ENCODE measurements around the gene ERCC2.
"Not testable (repeated sequence)": the region's sequence is repeated elsewhere in the genome, so short reads cannot be mapped to it uniquely, and the experiment has no call there.

Gene ERCC2

DNA sequence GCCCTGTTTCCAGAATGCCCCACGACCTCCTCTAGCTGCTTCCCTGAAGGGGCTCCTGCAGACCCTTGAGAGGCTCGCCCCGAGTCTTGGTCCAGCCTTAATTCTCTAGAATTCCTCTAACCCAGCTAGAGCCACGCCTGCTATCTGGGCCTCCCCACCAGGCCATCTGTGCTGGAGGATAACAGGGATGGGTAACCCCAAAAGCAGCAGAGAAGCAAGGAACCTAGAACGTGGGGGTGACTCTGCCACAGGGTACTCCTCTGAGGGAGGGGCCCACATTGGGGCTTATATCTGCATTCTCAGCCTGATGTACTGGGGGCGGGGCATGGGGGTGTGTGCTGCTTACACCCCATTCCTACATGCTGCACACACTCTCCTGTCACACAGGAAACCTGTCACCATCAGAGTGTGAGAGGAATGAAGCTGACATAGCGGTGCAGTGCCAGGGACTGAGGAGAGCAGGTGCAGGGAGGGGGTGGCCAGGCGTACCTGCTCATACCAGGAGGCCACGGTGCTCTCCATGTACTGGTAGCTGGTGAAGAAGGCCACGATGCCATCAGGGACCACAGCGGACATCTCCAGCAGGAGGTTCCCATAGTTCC, 16.0 kb downstream of the ERCC2 start:
- DNase-seq (ENCODE audit: low read depth, low spot score), result no peak

DNA sequence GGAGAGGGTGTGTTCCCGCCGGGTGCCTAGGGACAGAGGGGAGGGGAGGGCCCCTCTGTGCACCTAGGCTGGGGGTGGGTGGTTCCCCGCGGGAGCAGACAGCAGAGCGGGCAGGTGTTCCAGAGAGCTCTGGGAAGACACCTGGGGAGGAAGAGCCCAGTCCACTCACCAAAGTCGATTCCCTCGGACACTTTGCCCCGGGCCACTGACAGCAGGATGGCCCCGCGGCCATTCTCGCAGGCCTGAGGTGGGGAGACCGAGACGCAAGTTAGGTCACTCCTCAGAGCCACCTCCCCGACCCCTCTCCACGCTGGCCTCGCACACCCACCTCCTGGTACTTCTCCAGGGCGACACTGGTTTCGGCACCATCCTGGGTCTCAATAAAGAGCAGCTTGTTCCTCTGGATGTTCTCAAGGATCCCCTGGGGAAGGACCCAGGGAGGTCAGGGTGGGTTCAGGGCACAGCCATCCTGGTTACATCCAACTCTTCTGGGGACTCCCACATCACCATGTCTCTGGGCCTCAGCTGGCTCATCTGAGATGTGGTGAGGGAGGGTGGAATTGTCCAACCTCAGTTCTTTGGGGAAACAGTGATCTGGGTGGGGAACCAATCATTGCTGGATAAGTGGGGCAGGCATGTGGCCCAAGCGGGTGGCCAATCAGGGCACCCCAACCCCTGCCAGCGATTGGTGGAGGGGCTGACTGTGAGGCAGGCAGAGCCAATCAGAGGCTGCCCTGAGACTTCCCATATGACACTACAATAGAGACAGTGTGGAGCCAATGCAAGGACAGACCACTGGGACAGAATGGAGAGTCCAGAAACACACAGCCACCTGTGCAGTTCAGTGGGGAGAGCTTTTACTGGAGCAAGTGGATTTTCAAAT, 17.2 kb downstream of the ERCC2 start:
- DNase-seq (ENCODE audit: low read depth, low spot score), result no peak

DNA sequence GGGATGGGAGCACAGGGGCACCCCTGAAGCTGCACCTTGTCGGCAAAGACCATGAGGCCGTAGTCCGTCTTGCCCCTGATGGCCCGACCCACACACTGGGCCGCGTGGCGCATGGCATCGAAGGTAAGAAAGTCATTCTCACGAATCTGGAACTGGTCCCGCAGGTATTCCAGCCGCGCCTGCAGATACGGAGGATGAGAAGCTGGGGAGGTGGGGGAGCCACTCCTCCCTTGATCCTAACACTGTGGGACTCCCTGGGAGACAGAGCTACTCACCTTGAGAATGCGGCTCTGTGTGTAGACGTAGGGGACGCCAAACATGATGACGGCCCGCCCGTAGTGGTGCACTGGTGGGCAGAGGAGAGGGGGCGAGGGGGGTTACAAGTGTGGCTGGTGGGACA, 17.9 kb downstream of the ERCC2 start:
- no peak for DNase-seq (ENCODE audit: low read depth, low spot score)

DNA sequence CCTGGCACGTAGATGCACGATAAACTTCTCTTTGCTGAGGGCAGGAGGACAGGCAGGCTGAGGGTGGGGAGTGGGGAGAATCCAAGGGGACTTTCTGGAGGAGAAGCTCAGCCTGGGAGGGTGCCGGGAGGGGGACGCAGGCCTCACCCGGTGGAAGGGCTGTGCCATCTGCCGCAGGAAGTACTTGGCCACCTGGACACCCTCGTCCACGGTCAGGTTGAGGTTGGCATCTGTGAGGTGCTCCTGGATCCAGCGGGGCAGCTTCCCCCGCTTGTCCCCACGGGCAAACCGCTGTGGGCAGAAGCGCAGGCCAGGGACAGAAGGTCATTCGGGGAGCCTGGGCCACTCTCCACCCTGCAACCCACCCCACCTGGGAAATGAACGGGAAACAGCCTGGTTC, 18.3 kb downstream of the ERCC2 start:
- no peak for DNase-seq (ENCODE audit: low read depth, low spot score)

DNA sequence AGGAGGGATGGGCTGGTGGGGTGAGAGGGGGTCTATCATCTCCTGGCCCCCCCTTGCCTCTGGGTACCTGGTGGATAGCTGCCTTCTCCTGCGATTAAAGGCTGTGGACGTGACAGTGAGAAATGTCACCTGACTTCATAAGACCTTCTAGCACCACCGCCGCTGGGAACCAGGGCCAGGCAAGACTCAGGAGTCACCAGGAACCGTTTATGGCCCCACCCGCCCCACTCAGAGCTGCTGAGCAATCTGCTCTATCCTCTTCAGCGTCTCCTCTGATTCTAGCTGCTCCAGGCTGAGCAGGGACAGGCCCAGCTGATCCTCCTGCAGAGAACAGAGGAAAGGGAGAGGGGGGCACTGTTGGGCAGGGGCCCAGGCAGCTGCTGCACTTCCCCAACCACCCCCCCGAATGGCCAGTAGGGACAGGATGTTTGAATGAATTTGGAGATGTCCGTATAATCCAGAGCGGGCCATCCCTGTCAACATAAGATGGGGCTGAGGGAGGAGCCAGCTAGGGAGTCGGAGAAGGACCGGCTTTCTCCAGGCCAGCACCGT, 18.9 kb downstream of the ERCC2 start:
- DNase-seq (ENCODE audit: low read depth, low spot score), result no peak

DNA sequence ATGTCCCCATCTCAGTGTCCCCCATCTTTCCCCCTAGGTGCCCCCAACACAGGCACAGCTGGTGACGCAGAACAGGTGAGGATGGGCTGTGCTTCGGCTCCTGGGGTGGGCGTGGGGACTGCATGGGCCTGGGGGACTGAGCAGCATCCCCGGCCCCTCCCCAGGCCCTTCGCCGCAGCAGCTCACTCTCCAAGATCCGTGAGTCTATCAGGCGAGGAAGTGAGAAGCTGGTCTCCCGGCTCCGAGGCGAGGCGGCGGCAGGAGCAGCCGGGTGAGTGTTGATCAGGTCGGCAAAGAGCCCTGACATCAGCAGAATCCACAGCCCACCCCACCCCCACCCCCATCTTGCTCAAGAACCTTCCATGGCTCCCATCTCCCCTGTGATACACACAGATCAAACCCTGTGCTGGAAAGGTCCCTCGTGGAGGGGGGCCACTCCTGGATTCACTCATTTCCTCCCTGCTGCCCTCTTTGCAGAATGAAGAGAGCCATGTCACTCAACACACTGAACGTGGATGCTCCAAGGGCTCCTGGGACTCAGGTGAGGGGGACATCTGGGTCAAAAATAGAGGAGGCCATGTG, 19.8 kb downstream of the ERCC2 start:
- no peak for DNase-seq (ENCODE audit: low read depth, low spot score)

DNA sequence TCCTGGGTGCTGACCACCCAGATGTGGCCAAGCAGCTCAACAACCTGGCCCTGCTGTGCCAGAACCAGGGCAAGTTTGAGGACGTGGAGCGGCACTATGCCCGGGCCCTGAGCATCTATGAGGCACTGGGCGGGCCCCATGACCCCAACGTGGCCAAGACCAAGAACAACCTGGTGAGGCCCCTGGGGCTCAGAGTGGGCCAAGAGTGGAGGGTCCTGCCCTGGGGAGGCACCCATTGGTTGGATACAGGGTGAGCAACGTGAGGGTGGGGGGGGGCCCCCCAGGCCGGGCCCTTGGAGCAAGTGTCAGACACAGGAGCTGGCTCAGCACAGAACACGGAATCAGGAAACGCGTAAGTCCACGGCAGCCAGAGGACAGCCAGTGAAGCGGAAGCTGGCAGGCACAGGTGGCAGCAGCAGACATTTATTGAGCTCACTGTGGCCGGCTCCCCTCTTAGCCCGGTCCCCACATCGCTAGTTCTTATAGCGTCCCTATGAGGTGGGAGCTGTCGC, 20.9 kb downstream of the ERCC2 start:
- DNase-seq (ENCODE audit: low read depth, low spot score), result no peak

DNA sequence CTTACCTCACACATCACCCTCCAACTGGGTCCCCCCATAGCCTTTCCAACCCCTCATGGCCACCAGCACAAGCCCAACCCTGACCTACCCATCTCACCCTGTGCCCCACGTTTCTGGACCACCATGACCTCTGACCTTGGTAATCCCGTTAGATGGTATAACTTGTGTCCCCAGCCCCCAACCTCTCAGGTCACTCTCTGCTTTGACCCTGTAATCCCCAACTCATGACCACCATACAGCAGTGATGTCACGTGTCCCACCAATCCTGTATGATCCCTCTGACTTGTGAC, 21.3 kb downstream of the ERCC2 start:
- no peak for DNase-seq (ENCODE audit: low read depth, low spot score)

DNA sequence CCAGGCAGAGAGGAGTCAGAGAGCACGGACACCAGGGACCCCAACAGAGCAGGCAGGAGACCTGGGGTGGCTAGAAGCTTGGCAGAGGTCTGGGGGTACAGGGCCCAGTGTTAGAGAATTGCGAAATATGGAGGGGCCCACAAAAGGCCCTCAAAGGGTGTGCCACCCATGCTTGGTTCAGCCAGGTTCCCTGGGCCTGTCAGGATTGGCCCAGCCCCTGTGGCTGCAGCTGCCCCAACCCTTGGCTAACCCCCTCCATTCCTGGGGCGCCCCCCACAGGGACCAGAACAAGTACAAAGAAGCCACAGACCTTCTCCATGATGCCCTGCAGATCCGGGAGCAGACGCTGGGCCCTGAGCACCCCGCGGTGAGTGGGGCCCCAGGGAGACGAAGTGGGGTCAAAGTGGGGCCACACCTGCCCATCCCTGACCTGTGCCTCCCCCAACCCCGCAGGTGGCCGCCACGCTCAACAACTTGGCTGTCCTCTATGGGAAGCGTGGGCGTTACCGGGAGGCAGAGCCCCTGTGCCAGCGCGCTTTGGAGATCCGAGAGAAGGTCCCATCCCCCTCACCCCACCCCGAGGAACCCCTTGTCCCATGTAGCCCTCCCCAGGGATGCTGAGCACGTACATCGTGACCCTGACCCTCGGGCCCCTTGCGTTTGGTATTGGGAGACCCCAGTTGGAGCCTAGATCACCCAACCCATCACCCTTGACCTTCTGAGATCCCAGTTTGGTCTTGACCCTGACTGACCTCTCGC, 21.8 kb downstream of the ERCC2 start:
- no peak for DNase-seq (ENCODE audit: low read depth, low spot score)

DNA sequence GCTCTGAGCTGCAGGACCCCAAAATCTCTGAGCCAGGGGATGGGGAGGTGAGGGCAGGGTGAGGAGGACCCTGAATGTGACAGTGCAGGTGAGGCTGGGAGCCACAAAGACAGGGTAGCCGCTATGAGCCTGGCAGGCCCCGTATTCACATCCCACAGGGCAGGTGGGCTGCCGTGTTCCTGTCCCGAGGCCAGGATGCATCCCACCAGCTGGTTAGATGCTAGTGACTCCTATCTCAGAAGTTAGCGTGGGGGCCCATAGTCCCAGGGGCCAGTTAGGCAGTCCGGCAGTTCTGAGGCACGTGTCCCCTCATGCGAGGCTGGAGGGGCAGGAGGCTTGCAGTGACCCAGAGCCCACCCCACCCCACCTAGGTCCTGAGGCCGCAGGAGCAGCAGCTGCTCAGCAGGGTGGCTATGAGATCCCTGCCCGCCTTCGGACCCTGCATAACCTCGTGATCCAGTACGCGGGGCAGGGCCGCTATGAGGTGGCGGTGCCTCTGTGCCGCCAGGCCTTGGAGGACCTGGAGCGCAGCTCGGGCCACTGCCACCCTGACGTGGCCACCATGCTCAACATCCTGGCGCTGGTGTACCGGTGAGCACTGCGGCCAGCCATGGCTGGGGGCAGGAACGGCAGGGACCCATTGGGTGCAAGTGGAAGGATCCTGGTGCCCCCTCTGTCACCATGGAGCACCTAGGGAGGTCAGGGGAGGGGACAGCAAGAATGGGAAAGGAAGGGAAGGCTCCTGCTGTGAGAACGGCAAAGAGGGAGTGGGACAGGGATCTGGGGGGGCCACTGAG, 22.6 kb downstream of the ERCC2 start:
- no peak for DNase-seq (ENCODE audit: low read depth, low spot score)

DNA sequence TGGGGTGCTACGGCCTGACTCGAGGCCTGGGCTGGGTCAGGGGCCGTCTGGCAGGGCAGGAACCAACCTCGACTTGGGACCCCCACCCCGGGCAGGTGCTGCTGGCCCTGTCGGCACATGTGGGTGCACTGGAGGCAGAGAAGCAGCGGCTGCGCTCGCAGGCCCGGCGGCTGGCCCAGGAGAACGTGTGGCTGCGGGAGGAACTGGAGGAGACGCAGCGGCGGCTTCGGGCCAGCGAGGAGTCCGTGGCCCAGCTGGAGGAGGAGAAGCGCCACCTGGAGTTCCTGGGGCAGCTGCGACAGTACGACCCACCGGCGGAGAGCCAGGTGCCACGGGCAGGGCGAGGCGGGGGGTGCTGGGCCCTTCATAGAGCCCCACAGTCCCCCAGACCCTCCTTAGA, 23.9 kb downstream of the ERCC2 start:
- DNase-seq (ENCODE audit: low read depth, low spot score), result peak; percentile 42

DNA sequence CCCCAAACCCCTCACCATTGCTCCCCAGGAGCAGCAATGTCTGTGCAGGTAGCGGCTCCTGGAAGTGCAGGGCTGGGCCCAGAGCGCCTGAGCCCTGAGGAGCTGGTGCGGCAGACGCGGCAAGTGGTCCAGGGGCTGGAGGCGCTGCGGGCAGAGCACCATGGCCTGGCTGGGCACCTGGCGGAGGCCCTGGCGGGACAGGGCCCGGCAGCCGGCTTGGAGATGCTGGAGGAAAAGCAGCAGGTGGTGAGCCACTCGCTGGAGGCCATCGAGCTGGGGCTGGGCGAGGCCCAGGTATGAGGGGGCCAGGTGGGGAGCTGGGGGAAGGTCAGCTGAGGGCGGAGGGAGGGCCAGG, 24.9 kb downstream of the ERCC2 start:
- no peak for DNase-seq (ENCODE audit: low read depth, low spot score)

DNA sequence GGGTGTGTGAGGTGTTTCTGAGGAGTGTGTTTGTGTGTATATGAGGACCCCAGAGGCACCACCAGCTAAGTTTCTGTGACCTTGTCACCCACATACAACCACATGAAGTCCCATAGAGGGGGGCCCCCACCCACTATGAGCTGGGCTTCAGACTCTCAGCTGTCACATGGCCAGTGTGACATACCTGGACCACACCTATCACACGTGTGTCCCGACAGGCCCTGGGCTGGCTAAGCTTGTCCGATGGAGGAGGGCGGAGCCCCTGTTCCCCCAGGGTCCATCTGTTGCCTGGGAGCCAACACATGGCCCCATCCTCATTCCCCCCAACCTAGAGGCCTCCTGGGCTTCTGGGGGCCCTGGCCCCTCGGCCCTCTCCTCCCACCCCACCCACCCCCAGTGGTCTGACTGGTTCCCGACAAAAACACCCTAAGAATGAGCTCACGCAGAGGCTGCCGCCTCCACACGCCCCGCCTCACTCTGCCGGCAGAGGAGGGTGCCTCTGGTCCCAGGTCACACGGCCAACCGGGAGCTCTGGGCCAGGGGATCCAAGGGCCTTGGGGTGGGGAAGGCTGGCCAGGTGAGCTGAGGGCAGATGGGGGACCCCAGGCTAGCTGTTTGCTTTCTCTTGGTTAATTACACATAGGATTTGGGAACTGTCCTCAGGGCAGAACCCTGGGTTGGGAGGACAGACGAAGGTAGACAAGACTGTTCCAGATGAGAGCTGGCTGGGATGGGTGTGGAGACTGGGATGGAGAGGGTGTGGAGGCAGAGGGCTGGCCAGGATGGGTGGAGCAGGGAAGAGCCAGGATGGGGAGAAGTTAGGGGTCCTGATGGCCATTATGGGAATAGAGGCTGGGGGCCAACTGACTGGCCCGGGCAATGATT, 25.5 kb downstream of the ERCC2 start:
- no peak for DNase-seq (ENCODE audit: low read depth, low spot score)

DNA sequence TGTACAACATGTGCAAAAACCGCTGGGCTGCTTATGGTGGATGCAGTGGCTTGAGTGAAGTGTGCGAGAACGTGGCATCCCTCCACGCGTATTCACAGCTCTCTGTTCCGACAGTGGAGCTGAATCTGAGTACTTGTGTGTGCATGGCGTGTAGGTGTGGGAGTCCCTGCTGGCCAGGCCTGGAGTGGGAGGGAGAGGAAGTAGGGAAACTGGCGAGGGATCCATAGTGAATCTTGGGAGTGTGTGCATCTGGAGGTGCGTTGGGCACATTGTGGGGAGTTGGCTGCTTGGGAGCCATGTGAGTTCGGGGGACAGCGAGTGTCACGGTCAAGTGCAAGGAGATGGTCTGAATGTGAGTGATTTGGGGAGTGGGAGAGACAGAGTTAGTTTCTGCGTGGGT, 27.5 kb downstream of the ERCC2 start:
- DNase-seq (ENCODE audit: low read depth, low spot score), result no peak

DNA sequence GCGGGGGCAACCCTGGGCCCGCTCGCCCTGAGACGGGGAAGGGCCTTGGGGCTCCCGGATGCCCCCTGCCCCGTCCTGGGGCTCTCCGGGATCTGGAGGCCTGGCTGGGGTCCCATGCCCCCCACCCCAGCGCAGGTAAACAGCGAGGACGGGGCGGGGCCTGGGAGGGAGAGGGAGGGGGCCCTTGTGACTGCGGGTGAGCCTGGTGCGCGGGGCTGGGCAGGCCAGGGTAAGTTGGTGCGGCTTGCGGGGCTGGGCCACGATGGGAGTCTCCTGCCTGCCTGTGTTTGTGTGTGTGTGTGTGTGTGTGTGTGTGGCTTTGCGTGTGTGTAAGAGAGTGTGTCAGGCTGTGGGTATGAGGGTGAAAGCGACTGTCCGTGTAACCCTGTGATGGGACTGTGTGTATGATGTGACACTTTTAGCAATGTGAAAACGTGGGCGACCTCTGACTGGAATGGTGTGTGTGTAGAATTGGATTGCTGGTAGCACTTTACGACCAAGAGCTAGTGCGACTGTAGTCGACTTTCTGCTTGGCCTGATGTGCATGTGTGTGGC, 29.4 kb downstream of the ERCC2 start:
- no peak for DNase-seq (ENCODE audit: low read depth, low spot score)

DNA sequence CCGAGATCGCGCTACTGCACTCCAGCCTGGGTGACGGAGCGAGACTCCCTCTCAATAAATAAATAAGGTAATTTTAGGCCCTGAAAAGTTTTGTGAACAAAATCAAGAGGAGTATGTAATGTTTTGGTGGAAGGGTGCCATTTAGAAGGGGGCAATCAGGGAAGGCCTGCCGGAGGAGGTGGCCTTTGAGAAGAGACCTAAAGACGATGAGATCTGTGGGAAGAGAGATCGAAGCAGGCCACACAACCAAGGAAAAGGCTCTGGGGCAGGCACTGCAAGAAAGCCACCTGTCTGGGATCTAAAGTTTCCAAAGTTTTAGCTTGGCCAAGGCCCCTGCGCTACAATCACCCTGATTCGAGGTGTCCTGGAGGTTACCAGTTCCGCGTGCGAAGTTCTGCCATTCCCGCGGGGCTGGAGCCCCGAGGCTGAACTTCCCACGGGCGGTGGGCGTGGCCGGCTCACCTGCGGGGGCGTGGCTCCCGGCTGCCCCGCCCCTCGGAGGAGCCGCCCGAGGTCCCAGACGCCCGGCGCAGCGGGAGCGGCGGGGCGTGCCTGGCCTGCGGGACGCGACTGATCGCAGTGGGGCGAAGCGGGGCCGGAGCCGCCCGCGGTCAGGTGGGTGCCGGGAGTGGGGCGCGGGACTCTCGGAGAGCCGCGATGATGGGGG, 30.0 kb downstream of the ERCC2 start, which contains the start of gene KLC3:
Gene KLC3 (plus strand): TSS at position 519 of the 667 bp plus-strand sequence. CDS start 4,792 bp downstream, outside the sequence.
- peak; percentile 50 for DNase-seq (ENCODE audit: low read depth, low spot score)

DNA sequence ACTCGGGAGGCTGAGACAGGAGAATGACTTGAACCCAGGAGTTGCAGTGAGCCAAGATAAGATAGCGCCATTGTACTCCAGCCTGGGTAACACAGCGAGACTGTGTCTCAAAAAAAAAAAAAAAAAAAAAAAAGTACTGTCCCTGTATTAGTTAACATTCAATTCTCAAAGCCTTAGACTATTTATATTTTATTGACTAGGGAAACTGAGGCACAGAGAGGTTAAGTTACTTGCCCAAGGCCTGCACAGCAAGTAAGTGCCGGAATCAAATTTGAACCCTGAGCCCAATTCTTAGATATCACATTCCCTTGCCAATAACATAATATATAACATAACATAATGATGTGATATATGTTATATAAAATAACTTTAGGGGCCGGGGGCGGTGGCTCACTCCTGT, 30.7 kb downstream of the ERCC2 start:
- no peak for DNase-seq (ENCODE audit: low read depth, low spot score)

DNA sequence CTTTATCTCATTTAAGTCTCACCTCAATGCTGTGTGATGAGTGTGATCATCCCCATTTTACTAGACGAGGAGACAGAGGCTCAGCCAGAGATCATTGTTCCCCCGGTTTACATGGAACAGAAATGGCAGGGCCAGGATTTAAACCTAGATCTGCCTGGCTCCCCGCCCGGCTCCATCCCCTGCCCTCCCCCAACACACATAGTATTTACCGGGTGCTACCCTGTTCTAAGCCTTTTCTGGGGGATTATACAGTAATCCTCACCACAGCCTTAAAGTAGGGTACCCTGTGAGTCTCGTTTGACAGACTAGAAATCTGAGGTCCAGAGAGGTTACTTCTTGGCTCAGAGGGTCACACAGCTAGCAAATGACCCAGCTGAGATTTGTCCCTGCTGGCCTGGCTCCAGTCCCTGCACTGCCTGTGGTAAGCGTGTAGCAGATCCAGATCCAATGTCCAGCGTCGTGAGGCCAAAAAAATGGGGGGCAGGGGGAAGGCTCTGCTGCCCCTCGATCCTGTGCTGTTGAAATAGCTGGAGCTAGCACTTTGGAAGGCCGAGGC, 33.6 kb downstream of the ERCC2 start:
- no peak for DNase-seq (ENCODE audit: low read depth, low spot score)

DNA sequence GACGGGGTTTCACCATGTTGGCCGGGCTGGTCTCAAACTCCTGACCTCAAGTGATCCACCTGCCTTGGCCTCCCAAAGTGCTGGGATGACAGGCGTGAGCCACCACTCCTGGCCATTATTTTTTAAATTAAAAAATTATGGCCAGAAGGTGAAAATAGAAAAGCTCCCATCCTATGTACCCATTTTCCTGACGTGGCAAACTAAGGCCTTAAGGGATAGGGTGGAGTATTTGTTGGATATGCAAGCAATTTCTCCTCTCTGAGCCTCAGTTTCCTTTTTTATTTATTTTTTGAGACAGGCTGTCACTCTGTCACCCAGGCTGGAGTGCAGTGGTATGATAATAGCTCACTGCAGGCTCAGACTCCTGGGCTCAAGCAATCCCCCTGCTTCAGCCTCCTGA, 35.5 kb downstream of the ERCC2 start:
- DNase-seq (ENCODE audit: low read depth, low spot score), result not testable (repeated sequence)

All from ELF-1 (cell line).